Measurements from ENCODE around the gene YOD1.

Gene YOD1

DNA sequence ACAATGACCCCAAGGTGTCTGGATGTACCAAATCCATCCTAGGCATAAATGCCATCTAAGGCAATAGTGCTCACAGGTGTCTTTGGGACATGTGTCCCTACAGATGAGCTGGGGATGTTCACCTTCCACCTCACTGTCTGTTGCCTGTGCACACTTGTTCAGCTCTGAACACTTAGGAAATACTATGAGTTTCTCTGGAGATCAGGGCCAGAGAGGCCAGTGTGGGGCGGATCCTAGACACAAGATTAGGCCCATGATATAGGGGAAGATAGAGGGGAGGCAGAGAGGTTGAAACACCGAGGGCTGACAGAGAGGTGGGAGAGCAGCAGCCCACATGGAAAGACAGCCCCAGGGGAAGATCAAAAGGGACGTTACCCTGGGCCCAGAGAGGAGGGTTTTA lies 44.1 kb downstream of the YOD1 start:
- Histone ChIP-seq H3K27ac (replicated peaks) (no peak overlapping the region), H3K27me3 (ENCODE audit: insufficient read depth, poor library complexity, severe bottlenecking) (no peaks in the 10 kb centered on the region), H3K4me3 (replicated peaks; ENCODE audit: insufficient read depth, low read length) (no peak overlapping the region)
- no peak for TF ChIP-seq POLR2AphosphoS5 (IDR thresholded peaks at IDR 0.05; ENCODE audit: low read depth)
- TF ChIP-seq, protein P1, sequence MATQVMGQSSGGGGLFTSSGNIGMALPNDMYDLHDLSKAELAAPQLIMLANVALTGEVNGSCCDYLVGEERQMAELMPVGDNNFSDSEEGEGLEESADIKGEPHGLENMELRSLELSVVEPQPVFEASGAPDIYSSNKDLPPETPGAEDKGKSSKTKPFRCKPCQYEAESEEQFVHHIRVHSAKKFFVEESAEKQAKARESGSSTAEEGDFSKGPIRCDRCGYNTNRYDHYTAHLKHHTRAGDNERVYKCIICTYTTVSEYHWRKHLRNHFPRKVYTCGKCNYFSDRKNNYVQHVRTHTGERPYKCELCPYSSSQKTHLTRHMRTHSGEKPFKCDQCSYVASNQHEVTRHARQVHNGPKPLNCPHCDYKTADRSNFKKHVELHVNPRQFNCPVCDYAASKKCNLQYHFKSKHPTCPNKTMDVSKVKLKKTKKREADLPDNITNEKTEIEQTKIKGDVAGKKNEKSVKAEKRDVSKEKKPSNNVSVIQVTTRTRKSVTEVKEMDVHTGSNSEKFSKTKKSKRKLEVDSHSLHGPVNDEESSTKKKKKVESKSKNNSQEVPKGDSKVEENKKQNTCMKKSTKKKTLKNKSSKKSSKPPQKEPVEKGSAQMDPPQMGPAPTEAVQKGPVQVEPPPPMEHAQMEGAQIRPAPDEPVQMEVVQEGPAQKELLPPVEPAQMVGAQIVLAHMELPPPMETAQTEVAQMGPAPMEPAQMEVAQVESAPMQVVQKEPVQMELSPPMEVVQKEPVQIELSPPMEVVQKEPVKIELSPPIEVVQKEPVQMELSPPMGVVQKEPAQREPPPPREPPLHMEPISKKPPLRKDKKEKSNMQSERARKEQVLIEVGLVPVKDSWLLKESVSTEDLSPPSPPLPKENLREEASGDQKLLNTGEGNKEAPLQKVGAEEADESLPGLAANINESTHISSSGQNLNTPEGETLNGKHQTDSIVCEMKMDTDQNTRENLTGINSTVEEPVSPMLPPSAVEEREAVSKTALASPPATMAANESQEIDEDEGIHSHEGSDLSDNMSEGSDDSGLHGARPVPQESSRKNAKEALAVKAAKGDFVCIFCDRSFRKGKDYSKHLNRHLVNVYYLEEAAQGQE (IDR thresholded peaks at IDR 0.05; ENCODE audit: insufficient replicate concordance, low read depth) = no peak
- no peak for TF ChIP-seq SPI1 (IDR thresholded peaks at IDR 0.05; ENCODE audit: borderline replicate concordance, low read depth)
- no peak for TF ChIP-seq GABPA (IDR thresholded peaks at IDR 0.05; ENCODE audit: low read depth)
- TF ChIP-seq, protein P2, sequence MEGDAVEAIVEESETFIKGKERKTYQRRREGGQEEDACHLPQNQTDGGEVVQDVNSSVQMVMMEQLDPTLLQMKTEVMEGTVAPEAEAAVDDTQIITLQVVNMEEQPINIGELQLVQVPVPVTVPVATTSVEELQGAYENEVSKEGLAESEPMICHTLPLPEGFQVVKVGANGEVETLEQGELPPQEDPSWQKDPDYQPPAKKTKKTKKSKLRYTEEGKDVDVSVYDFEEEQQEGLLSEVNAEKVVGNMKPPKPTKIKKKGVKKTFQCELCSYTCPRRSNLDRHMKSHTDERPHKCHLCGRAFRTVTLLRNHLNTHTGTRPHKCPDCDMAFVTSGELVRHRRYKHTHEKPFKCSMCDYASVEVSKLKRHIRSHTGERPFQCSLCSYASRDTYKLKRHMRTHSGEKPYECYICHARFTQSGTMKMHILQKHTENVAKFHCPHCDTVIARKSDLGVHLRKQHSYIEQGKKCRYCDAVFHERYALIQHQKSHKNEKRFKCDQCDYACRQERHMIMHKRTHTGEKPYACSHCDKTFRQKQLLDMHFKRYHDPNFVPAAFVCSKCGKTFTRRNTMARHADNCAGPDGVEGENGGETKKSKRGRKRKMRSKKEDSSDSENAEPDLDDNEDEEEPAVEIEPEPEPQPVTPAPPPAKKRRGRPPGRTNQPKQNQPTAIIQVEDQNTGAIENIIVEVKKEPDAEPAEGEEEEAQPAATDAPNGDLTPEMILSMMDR (IDR thresholded peaks at IDR 0.05; ENCODE audit: insufficient read depth, low read length) = no peak
- no peak for DNase-seq (ENCODE audit: low read depth in 1 of 2, low spot score in 1 of 2)

DNA sequence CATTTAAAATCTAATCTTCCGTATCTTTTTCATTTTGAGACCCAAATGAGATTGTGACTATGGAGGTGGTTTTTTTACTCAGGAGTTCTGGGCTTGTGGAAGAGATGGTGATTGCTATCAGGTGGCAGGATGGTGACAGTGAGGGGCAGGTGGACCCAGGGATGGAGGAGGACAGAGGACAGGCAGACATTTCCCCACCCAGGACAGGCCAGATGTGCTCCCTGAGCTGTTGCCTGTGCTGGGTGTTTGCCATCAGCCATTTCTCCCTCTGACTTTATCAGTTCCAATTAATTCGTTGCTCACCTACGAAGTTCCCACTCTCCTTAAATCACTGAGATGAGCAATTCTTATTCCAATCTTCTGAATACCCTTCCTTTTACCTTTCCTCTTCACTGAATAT lies 44.9 kb downstream of the YOD1 start:
- no peaks in the 10 kb centered on the region for H3K27me3 ChIP-seq (ENCODE audit: insufficient read depth, poor library complexity, severe bottlenecking)
- no peak for TF ChIP-seq POLR2AphosphoS5 (IDR thresholded peaks at IDR 0.05; ENCODE audit: low read depth)
- H3K4me3 ChIP-seq (replicated peaks; ENCODE audit: insufficient read depth, low read length) = no peak overlapping the region
- no peak for DNase-seq (ENCODE audit: low read depth in 1 of 2, low spot score in 1 of 2)
- no peak overlapping the region for H3K27ac ChIP-seq (replicated peaks)

DNA sequence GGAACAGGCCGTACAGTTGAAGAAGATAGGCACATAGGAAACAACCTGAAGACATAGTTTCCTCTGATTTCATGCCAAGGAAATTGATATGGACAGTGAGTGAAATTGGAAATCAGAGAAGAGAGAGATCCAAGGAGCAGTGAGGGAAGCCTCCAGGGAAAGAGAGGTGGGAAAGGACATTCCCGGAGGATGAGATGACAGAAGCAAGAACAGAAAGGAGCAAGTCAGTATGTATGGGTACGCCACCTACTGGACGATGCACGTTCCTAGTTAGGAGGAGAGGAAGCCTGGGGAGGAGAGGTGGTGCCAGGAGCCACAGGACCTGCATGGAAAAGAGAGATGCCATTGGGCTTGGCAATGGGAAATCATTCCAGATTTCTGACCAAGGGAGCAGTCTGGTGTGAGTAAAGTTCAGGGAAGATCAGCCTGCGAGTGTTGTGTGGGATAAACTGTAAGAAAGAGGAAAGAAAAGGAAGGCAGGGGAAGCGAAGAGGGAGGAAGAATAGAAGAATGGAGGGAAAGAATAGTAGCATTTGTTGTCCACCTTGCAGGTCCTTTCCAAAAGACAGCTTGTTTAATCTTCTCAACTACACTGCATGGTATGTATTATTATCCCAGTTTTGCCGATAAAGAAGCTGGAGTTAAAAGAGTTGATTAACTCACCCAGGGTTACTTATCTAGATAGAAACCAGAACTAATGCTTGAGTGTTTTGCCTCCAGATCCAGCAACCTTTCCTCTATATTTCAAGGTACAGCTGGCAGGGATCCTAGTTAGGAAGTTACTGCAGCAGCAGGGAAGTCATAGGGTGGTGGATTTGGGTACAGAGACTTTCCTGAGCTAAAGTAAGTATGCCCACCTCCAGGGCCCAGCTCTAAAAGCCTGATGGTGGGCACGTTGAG lies 45.8 kb downstream of the YOD1 start:
- no peak overlapping the region for H3K27ac ChIP-seq (replicated peaks)
- H3K4me3 ChIP-seq (replicated peaks; ENCODE audit: insufficient read depth, low read length) = no peak overlapping the region
- TF ChIP-seq, protein P2 (IDR thresholded peaks at IDR 0.05; ENCODE audit: insufficient read depth, low read length) = peak; percentile 67
- TF ChIP-seq GABPA (IDR thresholded peaks at IDR 0.05; ENCODE audit: low read depth) = no peak
- H3K27me3 ChIP-seq (ENCODE audit: insufficient read depth, poor library complexity, severe bottlenecking) = no peaks in the 10 kb centered on the region
- peak in 1 of 2 experiments; percentile 49 for DNase-seq (ENCODE audit: low read depth in 1 of 2, low spot score in 1 of 2)

DNA sequence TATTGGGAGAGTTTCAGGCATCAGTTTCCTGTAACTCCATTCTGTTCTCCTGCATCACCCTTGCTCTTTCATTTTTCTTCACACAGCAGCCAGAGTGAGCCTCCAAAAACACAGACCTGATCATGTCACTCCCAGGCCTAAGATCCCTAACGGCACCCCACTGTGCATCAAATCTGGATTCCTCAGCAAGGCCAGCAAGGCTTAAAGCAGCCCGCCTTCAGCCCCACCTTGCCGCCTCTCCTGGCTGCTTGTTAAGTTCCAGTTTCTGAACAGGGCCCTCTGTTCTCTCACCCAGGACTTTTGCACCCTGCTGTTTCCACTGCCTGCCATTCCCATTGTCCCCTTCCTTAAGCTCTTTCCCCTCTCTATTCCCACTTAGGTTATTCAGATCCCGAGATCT lies 47.8 kb downstream of the YOD1 start:
- TF ChIP-seq SPI1 (IDR thresholded peaks at IDR 0.05; ENCODE audit: borderline replicate concordance, low read depth) = no peak
- TF ChIP-seq GABPA (IDR thresholded peaks at IDR 0.05; ENCODE audit: low read depth) = no peak
- TF ChIP-seq POLR2AphosphoS5 (IDR thresholded peaks at IDR 0.05; ENCODE audit: low read depth) = no peak
- TF ChIP-seq, protein P1 (IDR thresholded peaks at IDR 0.05; ENCODE audit: insufficient replicate concordance, low read depth) = no peak
- TF ChIP-seq, protein P2 (IDR thresholded peaks at IDR 0.05; ENCODE audit: insufficient read depth, low read length) = no peak
- no peaks in the 10 kb centered on the region for H3K27me3 ChIP-seq (ENCODE audit: insufficient read depth, poor library complexity, severe bottlenecking)
- no peak overlapping the region for H3K4me3 ChIP-seq (replicated peaks; ENCODE audit: insufficient read depth, low read length)
- H3K27ac ChIP-seq (replicated peaks) = no peak overlapping the region
- no peak for DNase-seq (ENCODE audit: low read depth in 1 of 2, low spot score in 1 of 2)
